ENCODE results near the gene ANKRD55.
"Not testable (repeated sequence)": the region's sequence is repeated elsewhere in the genome, so short reads cannot be mapped to it uniquely, and the experiment has no call there.

The ANKRD55 gene

DNA sequence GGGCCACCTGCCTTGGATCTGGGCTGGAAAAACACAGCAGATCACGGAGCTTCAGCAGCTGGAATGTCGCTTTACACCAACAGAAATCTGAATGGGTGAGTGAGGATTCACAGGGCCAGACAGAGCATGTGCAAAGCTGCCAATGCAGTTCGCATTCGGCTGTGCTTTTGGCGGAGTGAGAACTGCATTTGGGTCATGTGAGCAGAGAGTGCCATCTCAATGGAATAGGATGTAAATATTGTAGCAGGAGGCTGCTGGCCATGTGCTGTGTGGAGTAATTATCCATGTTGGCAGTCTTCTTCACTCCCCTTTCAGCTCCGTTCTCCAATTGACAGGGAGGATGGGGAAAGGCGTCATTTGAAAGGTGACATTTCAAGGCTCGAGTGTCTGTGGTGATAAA lies at the start of gene ANKRD55:
TSS of gene ANKRD55 (minus strand) at position 101 of the 400 bp plus-strand sequence. CDS start 417 bp downstream, outside the sequence.
- no peak for DNase-seq

DNA sequence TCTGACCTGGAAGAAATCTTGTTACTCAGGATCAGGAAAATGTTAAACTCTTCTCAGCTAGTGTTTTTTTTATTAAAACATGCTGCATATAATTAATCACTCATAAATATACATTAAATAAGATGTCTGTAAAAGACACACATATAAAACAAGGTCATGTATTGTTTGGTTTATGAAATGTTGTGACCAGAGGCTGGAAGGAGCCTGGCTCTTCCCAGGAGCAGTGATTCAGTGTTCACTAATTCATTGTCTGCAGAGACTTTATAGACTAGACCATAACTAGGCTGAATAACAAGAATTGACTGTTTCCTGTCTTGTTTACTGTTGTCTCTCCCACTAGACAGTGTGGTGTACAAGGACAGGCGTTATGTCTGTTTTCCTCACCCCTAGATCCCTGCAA lies 49.1 kb upstream of the ANKRD55 start:
- no peak for DNase-seq

GRCh38 chr5:56281489-56282165 lies 48.5 kb upstream of the ANKRD55 start:
- no peak for DNase-seq

GRCh38 chr5:56279979-56280378 lies 46.8 kb upstream of the ANKRD55 start:
- DNase-seq, result no peak

DNA sequence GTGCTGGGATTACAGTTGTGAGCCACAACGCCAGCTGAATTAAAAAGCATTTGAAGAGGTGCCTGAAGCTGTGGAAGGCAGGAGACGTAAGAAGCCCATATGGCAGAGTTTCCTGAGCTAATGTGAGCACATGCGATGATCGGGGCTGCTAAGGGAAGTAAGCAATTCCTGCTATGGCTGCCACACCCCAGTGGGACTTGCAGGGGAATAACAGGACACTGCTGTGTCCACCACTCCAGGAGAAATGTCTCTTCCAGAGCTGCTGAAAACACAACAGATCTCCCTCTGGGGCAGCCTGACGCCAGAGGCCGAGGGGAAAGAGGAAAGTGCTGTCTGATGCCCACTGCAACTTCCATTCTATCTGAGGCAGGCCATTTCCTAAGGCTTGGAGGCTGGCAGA lies 46.2 kb upstream of the ANKRD55 start:
- no peak for DNase-seq

GRCh38 chr5:56278335-56278753 lies 45.2 kb upstream of the ANKRD55 start:
- DNase-seq, result no peak

- no peak for DNase-seq
Measured at GRCh38 chr5:56277573-56277972, 44.4 kb upstream of the ANKRD55 start.

DNA sequence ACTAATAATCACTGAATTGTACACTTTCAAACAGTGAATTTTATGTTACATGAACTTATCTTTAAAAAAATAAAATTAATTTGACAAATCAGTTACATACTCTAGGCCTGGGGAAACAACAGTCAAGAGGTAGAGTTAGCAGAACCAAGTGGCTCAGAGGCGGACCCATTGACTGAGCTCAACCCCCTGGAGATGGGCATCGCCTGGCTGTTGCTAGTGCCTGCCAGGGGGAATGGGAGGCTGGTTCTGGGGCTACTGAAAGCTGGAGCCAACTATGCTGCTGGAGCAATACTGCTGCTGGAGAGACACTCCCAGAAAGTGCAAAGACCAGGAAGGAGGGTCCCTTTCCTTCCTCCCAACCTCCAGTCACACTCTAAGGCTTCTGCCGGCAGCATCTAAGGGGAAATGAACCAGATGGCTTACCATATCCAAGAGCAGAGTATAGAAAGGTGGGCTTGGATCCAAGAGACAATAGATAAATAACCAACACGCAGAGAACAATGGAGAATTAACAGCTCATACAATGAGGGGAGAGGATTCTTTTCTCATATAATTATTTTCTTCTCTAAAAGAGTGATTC lies 40.3 kb upstream of the ANKRD55 start:
- DNase-seq, result no peak

GRCh38 chr5:56272765-56273164 lies 39.6 kb upstream of the ANKRD55 start:
- DNase-seq, result no peak

DNA sequence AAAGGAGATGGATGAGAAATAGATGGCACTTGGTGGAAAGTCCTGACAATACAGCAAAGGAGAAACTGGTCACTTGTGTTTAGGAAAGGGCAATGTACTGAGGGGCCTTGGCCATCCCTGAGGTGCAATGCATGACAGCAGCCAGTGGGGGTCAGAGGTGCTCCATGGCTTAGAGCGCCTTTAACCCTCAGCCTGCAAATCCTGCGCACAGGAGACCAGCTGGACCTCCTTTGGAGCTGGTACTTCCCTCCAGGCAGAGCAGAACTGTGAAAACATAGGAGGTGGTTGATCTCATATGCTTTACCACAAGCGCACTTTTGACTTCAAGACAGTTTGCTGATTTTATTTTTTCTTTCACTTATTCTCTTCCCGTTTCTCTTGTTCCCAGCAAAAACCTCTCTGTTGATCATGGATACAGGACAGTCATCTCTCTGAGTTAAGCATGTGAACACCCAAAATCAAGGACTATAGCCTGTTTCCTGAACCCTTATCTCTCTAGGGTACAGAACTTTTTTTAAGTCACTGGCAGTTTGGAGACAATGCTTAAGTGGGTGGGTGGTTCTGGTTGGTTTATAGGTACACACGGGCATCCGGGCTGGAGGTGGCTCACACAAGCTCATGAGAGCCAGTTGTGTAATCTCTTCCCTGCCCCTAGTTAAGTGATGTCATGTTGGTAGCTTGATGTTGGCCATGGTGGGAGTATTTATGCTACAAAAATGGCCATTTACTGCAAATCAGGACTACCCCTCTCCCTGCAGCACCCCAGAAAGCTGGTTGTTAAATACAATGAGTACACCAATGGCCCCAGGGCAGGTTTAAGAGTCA lies 37.6 kb upstream of the ANKRD55 start:
- DNase-seq, result peak; percentile 37

- DNase-seq, result no peak
Measured at GRCh38 chr5:56270058-56270457, 36.9 kb upstream of the ANKRD55 start.

DNA sequence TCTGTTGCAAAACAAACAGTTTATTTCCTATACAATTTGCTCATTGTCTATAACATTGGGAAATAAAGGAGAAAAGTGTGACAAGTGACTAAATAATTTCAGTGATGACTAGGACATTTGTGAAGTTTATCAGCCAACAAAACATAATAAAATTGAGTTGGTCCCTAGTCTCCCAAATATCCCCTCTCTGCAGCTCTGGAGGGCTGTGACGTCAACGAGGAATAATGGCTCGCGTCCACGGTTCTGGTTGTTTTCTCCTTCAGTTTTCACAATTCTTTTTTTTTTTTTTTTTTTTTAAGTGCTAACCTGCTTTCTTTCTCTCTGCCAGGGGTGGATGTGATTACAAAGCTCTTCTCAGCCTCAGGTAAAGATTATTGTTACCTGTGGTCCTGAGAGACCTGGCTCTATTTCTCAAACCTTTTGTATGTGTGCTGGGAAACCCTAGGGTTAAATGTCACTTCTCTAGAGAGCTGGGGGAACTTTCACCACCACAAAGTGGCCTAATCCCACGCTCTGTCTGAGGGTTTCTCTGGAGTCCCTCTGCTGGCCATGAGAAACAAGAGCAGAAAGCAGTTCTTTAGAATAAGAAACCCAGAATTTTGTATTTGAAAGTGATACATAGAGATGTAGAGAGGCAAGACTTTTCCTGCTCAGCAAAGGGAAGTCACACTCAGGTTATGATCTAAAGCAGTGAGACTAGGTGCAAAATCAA lies 36.2 kb upstream of the ANKRD55 start:
- DNase-seq, result no peak

GRCh38 chr5:56268707-56269106 lies 35.6 kb upstream of the ANKRD55 start:
- not testable (repeated sequence) for DNase-seq

DNA sequence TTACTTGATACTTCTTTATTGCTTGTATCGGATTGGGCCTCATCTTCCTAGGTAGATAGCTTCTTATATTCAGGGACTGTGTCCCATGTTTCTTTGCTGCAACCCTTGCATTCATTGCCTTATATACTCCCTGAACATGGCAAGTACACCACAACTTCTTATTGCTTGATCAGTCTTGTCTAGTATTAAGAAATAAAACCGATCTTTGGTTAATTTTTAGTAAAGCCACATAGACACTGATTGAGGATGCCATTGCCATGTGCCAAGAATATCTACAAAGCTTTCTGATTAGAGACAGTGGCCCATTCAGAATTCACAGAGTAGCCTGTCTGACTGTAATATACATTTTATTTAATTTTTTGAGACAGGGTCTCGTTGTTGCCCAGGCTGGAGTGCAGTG lies 34.7 kb upstream of the ANKRD55 start:
- DNase-seq, result no peak

DNA sequence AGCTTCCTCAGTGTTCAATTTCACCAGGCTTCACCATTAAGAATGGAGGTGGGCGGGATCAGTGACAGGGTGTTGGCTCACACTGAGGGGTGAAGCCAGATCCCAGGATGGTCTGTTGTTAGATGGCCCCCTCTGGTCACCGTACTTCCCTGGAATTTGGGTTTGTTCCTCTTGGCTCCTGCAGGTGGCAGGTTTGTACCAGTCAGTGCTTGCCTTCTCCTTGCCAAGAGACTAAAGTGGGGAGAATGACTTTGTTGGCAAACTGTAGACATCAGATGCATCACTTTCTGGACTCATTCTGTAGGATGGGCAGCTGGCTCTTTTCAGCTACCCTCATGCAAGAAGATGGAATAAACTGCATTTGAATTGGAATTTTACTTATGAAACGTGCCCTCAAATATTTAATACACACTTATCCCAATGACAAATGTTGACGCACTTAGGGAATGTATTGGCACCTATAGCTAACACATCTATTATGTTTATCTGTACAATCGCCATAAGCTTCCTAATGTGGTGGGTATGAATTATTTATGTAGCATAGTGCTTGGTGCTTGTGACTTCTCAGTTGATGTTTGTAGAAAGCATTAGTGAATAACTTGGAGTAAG lies 31.4 kb upstream of the ANKRD55 start:
- DNase-seq, result no peak

DNA sequence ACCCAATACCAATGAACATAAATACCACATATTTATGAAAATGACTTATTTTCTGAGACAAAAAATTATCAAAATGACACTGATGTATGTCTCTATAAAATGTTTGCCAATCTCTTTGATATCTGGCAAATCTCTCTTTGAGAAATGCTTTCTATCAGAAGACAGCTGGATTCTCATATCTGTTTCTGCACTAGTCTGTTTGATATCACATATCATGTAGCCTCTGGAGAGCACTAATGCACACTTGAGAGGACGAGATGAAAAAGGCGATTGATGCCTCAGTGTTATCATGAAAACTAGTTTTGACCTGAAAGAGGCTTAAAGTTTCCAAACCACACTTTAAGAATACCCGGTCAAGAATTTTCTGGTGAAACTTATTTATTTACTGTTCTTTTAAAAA lies 29.1 kb upstream of the ANKRD55 start:
- no peak for DNase-seq

GRCh38 chr5:56259002-56259511 lies 25.9 kb upstream of the ANKRD55 start:
- no peak for DNase-seq

GRCh38 chr5:56257763-56258529 lies 24.8 kb upstream of the ANKRD55 start:
- DNase-seq, result not testable (repeated sequence)

DNA sequence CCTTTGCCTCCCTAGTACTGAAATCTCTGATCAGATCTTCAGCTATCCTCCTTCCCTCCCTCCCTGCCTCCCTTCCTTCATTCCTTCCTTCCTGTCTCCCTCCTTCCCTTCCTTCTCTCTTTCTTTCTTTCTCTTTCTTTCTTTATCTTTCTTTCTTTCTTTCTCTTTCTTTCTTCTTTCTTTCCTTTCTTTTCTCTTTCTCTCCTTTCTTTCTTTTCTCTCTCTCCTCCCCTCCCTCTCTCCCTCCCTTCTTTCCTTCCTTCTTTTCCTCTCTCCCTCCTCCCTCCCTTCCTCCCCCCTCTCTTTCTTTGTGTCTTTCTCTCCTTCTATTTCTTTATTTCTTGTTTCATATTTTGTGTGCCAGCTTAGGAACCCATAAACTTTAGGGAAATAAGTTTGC lies 23.9 kb upstream of the ANKRD55 start:
- no peak for DNase-seq

DNA sequence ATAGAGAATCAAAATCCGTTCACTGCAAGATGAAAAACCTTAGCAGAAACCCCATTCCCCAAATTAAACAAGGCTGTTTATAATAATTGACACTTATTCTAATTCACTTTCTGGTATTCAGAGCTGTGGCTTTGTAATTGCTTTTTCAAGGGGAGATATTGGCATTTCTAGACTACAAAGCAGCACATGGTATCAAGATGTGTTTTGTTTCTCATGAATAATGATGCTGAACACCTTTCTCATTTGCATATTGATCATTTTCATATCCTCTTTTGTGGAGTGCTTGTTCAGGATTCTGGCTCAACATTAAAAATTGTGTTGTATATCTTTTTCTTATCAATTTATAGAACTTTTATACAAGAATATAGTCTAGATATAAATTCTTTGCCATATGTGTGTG lies 22.4 kb upstream of the ANKRD55 start:
- DNase-seq, result no peak

DNA sequence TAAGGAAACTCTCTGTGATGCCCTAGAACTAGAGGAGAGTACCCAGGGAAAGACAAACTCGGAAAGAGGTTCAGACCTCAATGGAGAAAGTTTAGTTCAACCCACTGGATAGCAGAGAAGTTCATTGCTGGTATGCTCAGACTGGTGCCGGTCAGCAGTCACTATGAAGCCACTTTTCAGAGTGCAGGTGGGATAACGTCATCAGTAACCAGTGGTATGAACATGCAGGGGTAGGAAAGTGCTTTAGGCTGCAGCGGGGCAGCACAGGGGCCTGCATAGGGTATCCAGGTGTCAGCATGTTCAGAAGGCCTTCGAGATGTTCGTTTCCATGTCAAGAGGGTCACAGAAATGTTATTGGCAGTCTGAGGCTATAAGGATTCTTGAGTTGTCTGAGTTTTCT lies 20.8 kb upstream of the ANKRD55 start:
- no peak for DNase-seq

GRCh38 chr5:56253126-56253525 lies 20.0 kb upstream of the ANKRD55 start:
- no peak for DNase-seq
